H7 (cell line): Measurements from ENCODE around the gene ACTG1. TPM values are rescaled to one million over a fixed set of nuclear protein-coding genes. Genes with fewer than 3 reads are reported as not detected.

Experiments used
- DNase-seq: peaks from one replicate; pipeline ENCODE4 v3.0.0; 2012
- H3K27me3 ChIP-seq: 2 replicates; pipeline ENCODE4 v1.6.0; 2011; ENCODE audit warnings: mild to moderate bottlenecking, low read length; ENCODE audit not compliant: control insufficient read depth, insufficient read depth
- H3K36me3 ChIP-seq: replicated peaks from 2 replicates; pipeline ENCODE4 v1.5.1; 2011; ENCODE audit warnings: low read length; ENCODE audit not compliant: control insufficient read depth, insufficient read depth
- H3K4me3 ChIP-seq: 2 replicates; pipeline ENCODE4 v1.5.1; 2011; ENCODE audit warnings: low read depth, mild to moderate bottlenecking, control low read depth, low read length, moderate library complexity; ENCODE audit not compliant: insufficient read depth
- total RNA-seq: library from RNA; depleted of rRNA; stranded (reverse); fragments of >200 nt; shearing (Covaris generic); gene quantifications from 2 replicates; pipeline ENCODE4 v1.2.3, GENCODE V29; 2014

The ACTG1 gene
- total RNA-seq, 1 experiment from 2014 or later, result 5,789 TPM

DNA sequence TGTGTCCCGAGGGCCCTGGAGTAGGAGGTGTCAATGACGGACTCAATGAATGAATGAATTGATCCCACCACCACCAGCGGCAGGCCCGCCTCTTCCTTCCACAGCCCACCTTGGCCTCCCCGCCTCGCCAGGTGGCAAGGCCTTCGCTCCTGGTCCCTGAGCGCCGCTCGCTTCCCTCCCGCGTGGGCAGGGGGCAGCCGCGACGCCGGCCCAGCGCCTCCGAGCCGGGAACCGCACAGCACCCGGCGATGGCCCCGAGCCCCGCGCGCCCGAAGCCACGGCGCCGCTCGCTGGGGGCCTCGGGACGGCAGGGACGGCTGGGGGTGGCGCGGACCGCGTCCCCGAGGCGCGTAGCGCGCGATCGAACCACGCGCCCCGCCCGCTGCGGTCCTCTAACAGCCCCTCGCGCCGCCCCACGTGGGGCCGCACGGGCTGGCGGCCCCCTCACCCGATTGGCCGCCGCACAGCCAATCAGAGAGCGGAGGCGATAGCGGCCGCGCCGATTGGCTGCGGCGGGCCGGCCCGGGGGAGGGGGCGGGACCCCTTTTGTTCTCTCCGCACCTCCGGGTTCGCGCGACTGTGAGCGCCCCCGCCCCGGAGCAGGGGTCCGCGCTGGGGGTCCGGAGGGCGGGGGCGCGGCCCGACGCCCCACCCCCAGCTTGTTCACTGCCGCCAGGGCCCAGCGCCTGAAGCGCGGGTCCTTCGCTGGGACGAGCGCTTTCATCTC lies 31.4 kb downstream of the ACTG1 start:
- Histone ChIP-seq H3K27me3 (peaks cover 40% of the 10 kb centered on the region), H3K4me3 (peak overlapping the region; percentile 33), H3K36me3 (no peaks in the 10 kb centered on the region)
- peak; percentile 99 for DNase-seq

DNA sequence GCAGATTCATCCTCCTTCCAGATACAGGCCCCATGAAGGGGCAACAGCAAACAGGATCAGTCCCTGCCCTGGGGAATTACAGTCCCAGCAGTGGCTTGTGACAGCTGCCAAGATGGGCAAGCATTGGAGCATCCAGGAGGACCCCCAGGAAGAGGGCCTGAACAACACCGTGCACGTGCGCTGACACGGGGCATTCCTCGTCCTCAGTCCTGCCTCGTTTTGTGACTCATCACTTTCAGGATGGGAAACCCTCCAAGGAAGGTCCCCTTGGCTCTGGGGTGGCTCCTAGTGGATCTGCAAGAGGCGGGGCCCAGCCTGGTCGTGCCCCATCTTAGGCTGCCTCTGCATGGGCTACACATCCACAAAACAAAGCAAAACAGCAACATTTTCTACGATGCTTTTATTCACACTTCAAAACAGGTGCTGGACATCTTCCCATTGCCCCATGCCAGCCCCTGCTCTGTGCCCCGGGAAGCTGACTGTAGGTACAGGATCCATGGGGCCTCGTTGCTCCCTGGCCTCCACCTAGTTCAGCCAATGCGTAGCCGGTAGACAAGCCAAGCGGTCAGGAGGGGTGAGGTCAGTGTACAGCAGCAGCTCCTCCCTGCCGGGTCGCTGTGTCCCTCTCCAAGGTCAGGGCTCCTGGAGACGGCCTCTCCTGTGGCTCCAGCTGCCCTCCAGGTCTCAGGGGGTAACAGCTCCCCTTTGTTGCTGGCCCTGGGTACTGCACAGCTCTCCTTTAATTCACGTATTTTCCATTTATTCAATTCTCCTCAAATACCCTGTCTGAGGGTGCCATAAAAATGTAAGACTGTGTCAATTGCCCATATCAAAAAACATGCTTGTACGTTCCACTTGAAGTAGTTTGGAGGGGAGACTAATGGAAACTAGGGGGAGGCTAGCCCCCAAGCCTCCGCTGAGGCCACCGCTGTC lies 32.2 kb downstream of the ACTG1 start:
- no peak overlapping the region for H3K4me3 ChIP-seq
- H3K27me3 ChIP-seq, result peaks cover 40% of the 10 kb centered on the region
- H3K36me3 ChIP-seq, result no peaks in the 10 kb centered on the region
- no peak for DNase-seq

DNA sequence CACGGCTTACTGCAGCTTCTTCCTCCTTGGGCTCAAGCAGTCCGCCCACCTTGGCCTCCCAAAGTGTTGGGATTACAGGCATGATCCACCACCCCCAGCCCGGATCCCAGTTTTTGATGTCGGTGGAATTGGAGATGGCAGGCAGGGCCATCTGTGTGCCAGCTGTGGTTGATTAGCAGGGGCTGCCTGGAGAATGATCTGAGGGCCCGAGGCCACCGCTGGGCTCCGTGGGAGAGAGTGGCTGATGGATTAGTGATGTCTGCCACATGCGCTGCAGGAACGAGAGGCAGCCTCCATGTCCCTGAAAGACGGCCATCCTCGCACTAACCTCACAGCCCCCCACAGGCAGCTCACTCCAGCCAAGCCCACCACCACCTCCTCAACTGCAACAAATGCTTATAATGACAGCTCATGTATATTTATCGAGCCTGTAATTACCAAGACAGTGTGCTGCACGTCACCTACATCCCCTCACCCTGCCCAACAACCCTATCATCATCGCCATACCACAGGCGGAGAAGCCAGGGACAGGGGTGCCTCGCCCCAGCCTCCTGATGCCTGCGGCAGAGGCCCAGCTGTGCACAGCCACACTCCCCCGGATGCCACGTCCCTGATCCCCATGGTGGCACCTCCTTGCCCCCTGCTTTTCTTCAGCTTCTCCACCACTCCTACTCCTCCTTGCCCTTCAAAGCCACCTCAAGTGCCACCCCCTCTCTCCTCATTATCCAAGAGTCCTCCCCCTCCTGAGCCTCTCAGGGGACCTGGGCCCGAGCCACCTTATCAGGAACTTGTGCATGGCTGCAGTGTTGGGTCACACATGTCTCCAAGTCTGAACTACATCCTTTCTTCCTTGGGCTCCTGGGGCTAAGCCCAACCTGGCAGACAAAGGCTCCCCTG lies 33.2 kb downstream of the ACTG1 start:
- DNase-seq, result no peak
- Histone ChIP-seq H3K36me3 (no peaks in the 10 kb centered on the region), H3K4me3 (no peak overlapping the region), H3K27me3 (peaks cover 37% of the 10 kb centered on the region)

DNA sequence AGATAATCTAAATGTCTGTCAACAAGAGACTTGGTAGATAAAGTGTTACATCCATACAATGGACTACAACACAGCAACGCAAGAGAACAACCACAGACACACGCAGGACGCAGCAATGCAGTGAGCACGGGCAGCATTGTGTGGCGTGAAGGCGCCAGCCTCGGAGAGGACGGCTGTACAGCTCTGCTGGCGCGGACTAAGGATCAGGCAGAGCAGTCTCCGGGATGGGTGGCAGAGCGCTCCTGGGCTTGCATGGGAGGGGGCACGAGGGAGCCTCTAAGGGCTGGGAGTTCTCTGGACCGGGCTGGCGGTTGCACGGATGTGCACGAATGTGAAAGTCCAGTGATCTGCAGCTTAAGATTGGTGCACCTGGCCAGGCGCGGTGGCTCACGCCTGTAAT lies 34.5 kb downstream of the ACTG1 start:
- Histone ChIP-seq H3K36me3 (no peaks in the 10 kb centered on the region), H3K4me3 (no peak overlapping the region), H3K27me3 (peaks cover 28% of the 10 kb centered on the region)
- no peak for DNase-seq

DNA sequence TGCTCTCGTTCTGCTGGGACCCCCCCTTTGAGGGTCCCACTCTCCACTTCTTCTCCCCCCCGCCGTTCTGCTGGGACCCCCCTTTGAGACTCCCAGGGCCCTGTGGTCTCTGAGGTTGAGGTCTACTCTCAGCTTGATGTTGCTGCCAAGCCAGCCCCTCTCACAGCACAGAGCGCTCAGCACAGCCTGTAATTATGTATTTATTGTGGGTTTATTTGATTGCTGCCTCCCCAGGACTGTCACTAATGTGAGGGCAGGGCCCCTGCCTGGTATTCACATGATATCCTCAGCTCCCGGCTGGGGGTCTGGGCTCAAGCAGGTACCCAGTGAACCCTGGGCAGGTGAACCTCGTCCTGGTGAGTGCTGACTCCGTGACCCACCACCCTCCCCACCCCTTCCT lies 35.4 kb downstream of the ACTG1 start:
- DNase-seq, result no peak
- Histone ChIP-seq H3K4me3 (no peak overlapping the region), H3K27me3 (peaks cover 19% of the 10 kb centered on the region), H3K36me3 (no peaks in the 10 kb centered on the region)

DNA sequence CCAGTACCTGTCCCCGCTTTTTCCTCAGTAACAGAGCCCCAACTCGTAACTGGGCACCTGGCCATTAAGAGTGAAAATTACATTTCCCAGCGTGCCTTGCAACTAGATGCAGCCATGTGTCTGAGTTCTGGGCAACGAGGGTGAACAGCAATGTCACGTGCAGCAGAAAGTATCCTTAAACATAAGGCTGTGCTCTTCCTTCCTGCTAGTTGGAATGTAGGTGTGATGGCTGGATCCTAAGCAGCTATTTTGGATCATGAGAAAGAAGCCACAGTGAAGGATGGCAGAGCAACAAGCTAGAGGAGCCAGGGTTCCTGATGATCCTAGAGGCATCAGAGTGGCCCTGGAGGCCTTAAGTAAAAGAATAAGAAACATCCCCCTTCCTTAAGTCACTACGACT lies 36.0 kb downstream of the ACTG1 start:
- no peak for DNase-seq
- H3K4me3 ChIP-seq, result no peak overlapping the region
- H3K36me3 ChIP-seq, result no peaks in the 10 kb centered on the region
- peaks cover 14% of the 10 kb centered on the region for H3K27me3 ChIP-seq

DNA sequence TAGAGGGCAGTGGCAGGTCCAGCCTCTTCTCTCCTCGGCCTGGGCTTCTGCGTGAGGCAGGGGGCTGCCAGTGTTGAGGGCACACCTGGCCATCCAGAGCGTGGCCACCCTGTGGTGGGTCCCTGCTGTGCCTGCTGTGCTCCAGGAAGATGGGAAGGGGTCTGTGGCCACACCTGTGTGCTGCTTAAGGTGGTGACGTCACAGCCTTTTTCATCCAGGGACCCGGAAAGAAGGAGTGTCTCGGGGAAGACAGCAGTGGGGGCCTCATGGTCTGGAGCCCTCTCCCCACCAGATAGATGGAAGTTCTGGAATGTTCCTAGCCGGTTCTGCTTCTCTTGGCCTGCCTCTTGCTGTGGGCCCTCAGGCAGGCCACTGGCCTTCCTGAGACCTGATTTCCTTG lies 36.5 kb downstream of the ACTG1 start:
- no peak for DNase-seq
- Histone ChIP-seq H3K36me3 (no peaks in the 10 kb centered on the region), H3K4me3 (no peak overlapping the region), H3K27me3 (peaks cover 12% of the 10 kb centered on the region)

DNA sequence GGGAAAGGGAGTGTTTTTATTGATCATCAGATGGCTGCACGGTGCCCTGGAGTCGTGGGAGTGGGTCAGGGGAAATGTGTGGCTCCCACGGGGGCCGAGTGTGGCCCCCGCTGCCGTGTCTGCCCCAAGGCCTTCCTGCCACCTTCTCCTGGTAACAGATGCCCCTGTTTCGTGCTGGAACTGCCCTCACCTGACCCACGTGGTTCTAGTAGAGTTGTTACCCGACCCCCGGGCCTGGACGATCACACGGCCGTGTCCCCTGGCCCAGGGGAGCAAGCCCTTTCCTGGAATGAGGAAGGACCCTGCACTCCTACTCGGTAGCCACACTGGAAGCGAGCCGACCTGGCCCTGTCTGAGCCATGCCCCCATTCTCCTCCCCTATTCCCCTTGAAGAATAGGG lies 37.6 kb downstream of the ACTG1 start:
- no peak for DNase-seq
- Histone ChIP-seq H3K4me3 (no peak overlapping the region), H3K36me3 (no peaks in the 10 kb centered on the region), H3K27me3 (peaks cover 5% of the 10 kb centered on the region; the same call in 1 of the 2 replicates)

DNA sequence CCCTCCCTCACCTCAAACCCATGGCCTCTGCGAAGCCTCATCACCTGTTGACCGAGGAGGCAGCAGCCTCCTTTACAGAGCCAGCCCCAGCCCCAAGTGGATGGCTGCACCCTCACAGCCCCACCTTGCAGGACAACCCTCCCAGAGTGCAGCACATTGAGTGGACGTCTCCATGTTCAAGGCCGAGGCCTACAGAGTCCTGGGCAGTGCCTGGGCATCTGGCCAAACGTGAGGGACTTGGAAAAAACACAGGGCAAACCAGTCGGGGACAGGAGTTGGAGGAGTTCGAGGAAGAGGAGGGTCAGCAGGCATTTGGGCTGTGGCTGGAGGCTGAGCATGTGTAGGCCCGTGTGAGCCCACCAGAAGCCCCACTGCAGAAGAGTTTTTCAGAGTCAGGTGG lies 39.6 kb downstream of the ACTG1 start:
- Histone ChIP-seq H3K36me3 (no peaks in the 10 kb centered on the region), H3K27me3 (no peaks in the 10 kb centered on the region), H3K4me3 (no peak overlapping the region)
- DNase-seq, result no peak

DNA sequence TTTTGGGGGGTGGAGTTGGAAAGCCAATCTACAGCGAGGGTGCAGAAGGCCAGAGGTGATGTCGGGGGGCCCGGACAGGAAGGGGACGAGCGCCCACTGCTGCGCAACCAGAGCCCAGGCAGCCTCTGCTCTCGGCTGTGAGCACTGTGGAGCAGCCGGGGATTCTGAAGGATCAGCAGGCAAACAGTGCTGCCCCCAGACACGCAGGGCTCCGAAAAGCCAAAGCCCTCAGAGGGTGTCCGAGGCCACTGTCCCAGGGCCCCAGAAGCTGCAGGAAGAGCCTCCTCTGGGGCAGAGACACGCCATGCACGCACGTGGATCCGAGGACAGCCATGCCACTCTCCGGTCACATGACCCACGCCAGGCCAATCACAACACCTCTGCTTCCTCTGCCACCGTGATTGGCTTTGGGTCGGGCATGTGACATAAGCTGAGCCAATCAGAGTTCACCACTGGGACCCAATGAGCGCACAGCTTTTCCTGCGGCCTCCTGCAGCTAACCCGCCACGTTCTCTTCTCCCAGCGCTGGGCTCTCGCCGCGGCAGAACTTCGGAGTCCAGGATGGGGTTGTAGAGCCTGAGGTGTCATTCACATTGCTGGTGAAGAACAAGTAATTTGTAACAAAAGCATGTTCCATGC lies 40.7 kb downstream of the ACTG1 start:
- no peak overlapping the region for H3K4me3 ChIP-seq
- peak; percentile 91 for DNase-seq
- no peaks in the 10 kb centered on the region for H3K36me3 ChIP-seq
- no peaks in the 10 kb centered on the region for H3K27me3 ChIP-seq

DNA sequence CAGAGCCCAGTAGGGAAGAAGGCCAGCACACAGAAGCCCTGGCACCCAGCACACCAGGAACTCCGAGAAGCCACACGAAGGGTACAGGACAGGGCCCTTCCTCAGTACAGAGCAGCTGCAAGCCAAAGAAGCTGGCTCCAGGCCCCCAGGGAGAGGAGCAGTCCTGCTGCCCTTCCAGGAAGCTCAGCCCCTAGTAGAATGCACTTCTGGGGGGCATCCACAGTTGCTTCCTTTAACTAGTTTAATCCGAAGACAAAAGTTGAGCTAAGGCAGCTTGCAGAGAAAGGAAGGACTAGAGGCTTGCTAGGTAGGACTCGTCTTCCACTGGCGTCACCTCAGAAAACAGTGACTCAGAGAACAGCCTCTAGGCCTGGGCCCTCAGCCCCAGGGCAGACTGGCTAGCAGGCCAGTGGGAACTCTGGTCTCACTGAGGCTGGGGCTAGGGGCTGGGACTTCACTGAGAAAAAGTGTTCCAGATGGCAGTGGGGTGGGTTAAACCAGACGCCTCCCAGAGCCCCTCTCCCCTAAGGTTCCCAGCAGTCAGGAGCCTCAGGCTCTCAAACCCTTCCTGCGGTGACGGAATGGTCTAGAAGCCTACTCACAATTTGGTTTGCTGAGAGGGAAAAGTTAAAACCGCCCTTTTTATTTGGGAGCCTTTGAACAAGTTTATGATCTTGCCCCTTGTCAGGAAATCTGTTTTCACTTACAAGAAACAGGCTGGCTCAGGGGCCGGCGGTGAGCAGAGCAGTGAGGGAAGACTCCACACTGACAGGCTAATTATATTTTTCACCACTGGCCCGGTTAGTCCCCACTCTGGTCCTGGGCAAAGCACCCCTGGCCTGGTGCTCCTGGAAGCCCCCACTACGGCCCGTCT lies 41.4 kb downstream of the ACTG1 start:
- no peaks in the 10 kb centered on the region for H3K36me3 ChIP-seq
- no peaks in the 10 kb centered on the region for H3K27me3 ChIP-seq
- H3K4me3 ChIP-seq, result no peak overlapping the region
- no peak for DNase-seq

DNA sequence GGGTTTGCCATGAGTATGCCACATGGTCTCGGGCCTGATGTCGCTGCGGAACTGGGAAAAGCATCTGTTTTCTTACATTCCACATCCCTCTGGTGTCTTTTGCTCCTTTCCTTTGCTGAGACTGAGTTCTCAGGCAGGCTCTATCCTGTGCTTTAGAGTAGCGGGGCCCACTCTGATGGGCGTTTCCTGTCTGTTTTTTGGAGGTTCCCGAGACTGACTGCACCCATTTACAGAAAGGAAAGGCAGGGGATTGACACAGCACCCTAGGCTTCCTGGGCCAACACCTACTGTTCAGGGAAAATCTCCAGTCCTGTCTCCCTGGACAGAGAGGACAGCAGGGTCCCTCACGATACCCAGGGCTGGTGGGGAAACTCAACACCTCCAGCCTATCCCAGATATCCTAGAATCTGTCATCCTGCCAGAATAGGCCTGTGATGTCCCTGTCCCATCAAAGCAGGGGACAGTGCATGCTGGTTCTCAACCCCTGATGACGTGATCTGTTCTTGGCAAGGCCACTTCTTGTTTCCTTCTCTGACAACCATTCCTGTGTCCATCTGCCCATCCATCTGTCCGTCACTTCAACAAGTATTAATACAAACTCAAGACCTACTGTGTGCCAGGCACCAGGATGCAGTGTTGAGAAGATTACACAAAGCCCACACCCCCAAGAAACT lies 42.2 kb downstream of the ACTG1 start:
- DNase-seq, result no peak
- Histone ChIP-seq H3K4me3 (no peak overlapping the region), H3K36me3 (no peaks in the 10 kb centered on the region), H3K27me3 (no peaks in the 10 kb centered on the region)

DNA sequence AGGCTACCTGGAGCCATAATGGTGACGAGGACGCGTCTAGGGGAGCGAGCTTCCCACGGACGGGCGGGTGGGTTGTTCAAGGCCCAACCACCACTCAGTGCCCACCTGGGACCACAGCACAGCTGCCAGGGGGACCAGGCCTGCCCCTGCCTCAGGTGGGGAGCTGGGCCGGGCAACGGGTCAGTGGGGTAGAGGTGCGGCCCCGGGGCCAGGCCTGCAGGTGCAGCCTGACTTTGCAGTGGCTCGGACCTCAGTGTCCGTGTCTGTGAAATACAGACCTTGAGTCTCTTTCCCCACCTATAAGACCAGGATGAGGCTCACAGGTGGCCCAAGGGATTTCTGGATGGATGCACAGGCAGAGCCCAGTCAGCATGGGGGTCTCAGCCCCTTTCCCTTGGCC lies 43.3 kb downstream of the ACTG1 start:
- no peak for DNase-seq
- Histone ChIP-seq H3K4me3 (no peak overlapping the region), H3K36me3 (no peaks in the 10 kb centered on the region), H3K27me3 (no peaks in the 10 kb centered on the region)
